GM21390 (cell line): ENCODE results near the gene SOCS3.

Experiments
- ATAC-seq: cut with Tn5 transposase; IDR thresholded peaks from one replicate; pipeline ENCODE4 v1.9.1; 2021; ENCODE audit not compliant: unreplicated experiment

SOCS3 gene

DNA sequence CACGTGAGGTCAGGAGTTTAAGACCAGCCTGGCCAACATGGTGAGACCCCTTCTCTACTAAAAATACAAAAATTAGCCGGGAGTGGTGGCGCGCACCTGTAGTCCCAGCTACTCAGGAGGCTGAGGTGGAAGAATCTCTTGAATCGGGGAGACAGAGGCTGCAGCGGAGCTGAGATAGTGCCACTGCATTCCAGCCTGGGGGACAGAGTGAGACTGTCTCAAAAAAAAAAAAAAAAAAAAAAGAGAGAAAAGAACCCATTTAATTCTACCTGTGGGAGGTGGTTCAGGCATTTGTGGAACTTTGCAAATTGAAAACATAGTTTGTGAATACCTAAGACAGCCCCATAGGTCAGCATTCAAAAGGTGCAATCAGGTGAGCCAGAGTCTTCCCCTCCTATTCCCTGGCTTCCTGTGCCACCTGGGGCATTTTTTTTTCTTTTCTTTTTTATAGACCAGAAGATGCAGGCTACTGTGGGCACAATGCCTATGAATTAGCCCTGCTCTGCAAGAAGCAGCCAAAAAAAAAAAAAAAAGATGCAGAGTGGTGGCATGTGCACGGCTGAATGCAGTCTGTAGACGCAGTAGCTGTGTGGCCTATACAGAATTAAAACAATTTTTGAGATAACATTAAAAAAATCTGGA, 9.1 kb upstream of the SOCS3 start:
- ATAC-seq = no peak

DNA sequence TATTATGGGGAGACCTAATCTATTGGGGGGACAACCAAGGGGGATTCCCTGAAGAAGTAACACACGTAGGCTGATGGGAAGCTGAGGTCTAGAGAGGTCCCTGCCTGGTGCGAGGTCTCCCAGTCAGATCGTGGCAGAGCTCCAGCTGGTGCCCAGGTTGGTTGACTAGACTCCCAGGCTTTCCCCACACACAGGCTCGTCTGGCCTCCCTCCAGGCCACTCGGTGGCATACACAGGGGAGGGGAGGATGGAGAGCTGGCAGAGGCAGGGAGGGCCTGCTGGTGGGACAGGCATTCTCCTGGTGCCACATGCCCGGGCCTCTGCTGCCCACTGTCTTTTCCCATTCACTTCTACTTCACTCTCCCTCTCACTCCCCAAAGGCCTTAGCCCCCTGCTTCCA, 8.5 kb upstream of the SOCS3 start:
- no peak for ATAC-seq

DNA sequence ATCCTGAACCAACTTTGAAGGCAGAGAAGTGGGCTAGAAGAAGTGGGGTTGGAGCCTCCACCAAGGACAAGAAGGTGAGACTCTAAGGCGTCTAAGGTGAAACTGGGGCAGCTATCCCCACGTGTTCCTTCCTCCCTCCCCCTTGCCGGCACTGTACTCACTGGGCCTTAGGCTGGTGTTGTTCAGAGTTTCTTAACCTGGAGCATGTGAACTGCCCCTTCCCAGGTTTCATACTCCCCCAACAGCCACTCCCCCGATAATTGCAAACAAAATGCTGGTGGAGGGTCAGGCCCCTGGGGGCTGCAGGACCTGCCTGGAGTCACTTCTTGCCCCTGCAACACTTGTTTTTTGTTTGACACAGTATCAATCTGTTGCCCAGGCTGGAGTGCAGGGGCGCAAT, 7.3 kb upstream of the SOCS3 start:
- ATAC-seq = no peak

- no peak for ATAC-seq
Measured at GRCh38 chr17:78366109-78366848, 6.4 kb upstream of the SOCS3 start.

GRCh38 chr17:78365561-78366108, 5.8 kb upstream of the SOCS3 start:
- ATAC-seq = no peak

- ATAC-seq = no peak
Measured at GRCh38 chr17:78364436-78365281, 4.8 kb upstream of the SOCS3 start.

GRCh38 chr17:78362671-78363070, 2.8 kb upstream of the SOCS3 start:
- no peak for ATAC-seq

DNA sequence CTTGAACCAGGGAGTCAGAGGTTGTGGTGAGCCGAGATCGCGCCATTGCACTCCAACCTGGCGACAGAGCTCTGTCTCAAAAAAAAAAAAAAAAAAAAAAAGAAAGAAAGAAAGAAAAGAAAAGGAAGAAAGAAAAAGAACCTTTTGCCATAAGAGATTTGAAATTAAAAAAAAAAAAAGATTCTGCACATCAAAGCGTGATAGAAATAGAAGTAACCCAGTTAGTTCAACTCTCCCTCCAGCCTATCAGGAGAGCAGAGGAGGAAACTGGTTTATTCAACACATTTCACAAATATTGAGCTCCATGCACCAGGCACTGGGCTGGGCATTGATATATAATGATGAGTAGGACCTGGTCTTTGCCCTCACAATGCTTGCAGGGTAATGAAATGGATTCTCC, 2.4 kb upstream of the SOCS3 start:
- no peak for ATAC-seq

GRCh38 chr17:78361225-78361701, 1.4 kb upstream of the SOCS3 start:
- ATAC-seq = no peak

DNA sequence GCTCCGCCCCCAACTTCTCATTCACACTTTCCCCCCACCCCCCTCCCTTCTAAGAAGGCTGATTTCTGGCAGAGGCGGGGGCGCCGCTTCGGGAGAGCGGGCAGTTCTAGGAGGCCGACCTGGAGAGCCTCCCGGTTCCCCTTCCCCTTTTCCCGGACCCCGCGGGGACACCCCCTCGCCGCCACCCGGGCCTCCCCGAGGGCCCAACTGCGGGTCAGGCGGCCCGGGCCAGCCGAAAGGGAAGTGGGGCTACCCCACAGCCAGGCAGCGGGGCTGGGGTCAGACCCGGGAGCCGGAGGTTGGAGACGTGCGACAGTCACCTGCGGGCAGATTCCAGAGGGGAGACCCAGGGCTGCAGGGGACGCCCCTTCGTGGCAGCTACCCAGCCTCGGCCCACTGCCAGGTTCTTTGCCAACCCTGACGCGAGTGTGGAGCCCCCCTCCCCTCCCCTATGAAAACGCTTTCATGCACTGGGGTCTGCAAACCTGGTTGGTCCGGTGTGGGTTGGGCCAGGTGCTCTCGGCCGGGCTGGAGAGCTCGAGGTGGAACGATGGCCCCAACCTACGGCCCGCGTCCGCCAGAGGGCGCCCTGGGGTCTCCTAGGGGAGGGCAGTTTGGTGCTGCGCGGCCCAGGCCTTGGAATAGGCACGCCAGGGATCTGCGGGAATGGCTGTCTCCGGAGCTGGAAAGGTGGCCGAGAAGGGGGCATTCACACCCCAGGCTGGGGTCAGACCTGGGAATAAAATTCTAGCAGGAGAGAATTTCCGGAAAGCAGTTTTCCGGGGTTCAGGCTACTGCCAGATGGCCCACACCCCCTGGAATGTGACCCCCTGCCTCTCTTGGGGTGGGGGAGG, 721 bp upstream of the SOCS3 start:
- ATAC-seq = peak; percentile 33

GRCh38 chr17:78359321-78359996, 418 bp downstream of the SOCS3 start:
- no peak for ATAC-seq

GRCh38 chr17:78358538-78359320, 1.1 kb downstream of the SOCS3 start:
- no peak for ATAC-seq

- no peak for ATAC-seq
Measured at GRCh38 chr17:78357672-78358537, 2.0 kb downstream of the SOCS3 start.

GRCh38 chr17:78357177-78357586, 2.7 kb downstream of the SOCS3 start:
- no peak for ATAC-seq

GRCh38 chr17:78356101-78356713, 3.7 kb downstream of the SOCS3 start:
- peak; percentile 50 for ATAC-seq

DNA sequence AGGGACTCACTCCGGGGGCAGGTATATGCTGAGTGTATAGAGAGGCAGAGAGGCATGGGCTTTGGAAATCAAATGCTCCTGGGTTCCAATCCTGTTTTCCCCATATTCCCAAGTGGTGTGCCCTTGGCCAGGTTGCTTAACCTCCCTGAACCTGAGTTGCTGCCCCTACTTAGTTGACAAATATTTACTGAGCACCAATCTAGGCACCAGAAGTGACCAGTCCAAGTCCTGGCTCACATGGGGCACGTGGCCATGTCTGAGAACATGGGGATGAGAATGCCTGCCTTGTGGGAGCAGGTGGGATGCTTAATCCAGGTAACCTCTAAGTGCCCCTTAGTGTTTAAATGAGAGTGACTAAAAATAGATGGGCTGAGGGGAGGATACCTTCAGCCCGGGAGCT, 4.2 kb downstream of the SOCS3 start:
- no peak for ATAC-seq

DNA sequence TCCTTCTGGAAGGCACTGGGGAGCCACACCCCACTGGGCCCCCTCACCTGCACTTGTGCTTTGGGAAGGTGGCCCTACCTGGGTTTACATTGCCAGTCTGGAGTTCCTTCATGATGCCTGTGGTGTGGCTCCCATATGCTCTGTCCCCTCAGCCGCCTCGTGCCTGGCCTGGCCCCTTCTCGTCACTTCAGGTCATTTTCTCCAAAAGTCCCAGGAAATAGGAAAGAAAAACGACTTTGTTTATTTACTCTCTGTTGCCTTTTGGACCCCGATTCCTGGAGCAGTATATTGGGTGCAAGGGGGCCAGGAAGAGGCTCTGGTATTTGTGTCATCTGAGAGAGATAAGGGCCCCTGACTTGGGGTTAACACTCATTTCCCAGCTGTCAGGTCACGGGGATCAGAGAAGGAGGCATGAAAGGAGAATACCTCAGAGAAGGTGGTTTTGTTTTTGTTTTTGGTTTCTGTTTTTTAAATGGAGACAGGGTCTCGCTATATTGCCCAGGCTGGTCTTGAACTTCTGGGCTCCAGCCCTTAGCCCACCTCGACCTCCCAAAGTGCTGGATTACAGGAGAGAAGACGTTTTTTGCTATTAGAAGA, 4.7 kb downstream of the SOCS3 start:
- no peak for ATAC-seq
